K562 (cell line): ENCODE results near the gene NKD1. TPM values are rescaled to one million over a fixed set of nuclear protein-coding genes. Genes with fewer than 3 reads are reported as not detected.

Experiments
- ATAC-seq: fragments of 200-7000 bp; cut with Tn5 transposase; 3 replicates; pipeline ENCODE4 v1.9.1; 2020; ENCODE audit warnings: moderate library complexity
- BruUV-seq: library from RNA; stranded (reverse); fragments of 400-500 nt; replicated peaks from 2 replicates; lab custom pipeline; 2021; lab: Mats Ljungman, UMichigan
- CTCF ChIA-PET: fragments of 300-600 bp; formaldehyde crosslinking; extraction: SDS; loops from one replicate; lab custom pipeline; 2021; ENCODE audit warnings: low intra/inter-chr PET ratio; lab: Yijun Ruan, JAX
- POLR2A ChIA-PET: fragments of 300-600, 350-650 bp; sonication (Branson Sonifier 250); formaldehyde crosslinking; extraction: SDS; loops from one replicate; lab custom pipeline; 2021; ENCODE audit warnings: antibody characterized with exemption, inconsistent platforms; lab: Yijun Ruan, JAX
- DNase-seq, 4 experiments: peaks; one replicate each; pipeline versions ENCODE4 v3.0.0 to v3.0.0-alpha.2; 2011 to 2018; ENCODE audit warnings: low spot score in 3 of 4, mixed read lengths in 3 of 4; ENCODE audit errors: extremely low read depth in 1 of 4
- FAIRE-seq: peaks from 2 replicates; lab custom pipeline; 2011; peaks lifted over from hg19 to GRCh38; lab: Jason Lieb, UNC
- H2AFZ ChIP-seq: 2 replicates; pipeline ENCODE4 v1.6.0; 2011; ENCODE audit warnings: low read depth, low read length, control low read depth, inconsistent platforms
- H3K27ac ChIP-seq: fragments of 200-600 bp; 3 replicates; pipeline ENCODE4 v1.8.0; 2011; ENCODE audit warnings: low read depth, mild to moderate bottlenecking, control low read depth, inconsistent platforms, low read length, moderate library complexity, mixed read lengths; ENCODE audit errors: extremely low read depth
- H3K27me3 ChIP-seq, 2 experiments: fragments of 300-600 bp in 1 of 2; 2 replicates in 1 of 2; 3 replicates in 1 of 2; pipeline versions ENCODE4 v1.6.0 to v1.8.0; 2011; ENCODE audit warnings: inconsistent platforms in 2 of 2, low read length in 2 of 2, mild to moderate bottlenecking in 1 of 2, mixed read lengths in 1 of 2, moderate library complexity in 1 of 2; ENCODE audit not compliant: control insufficient read depth in 2 of 2, insufficient read depth in 2 of 2
- H3K36me3 ChIP-seq: fragments of 300-600 bp; 3 replicates; pipeline ENCODE4 v1.8.0; 2011; ENCODE audit warnings: mild to moderate bottlenecking, low read length, inconsistent platforms; ENCODE audit not compliant: control insufficient read depth, insufficient read depth
- H3K4me1 ChIP-seq, 2 experiments: fragments of 200-600 bp in 1 of 2; replicated peaks in 1 of 2; 2 replicates in 1 of 2; 3 replicates in 1 of 2; pipeline versions ENCODE4 v1.5.1 to v1.8.0; 2011; ENCODE audit warnings: inconsistent platforms in 2 of 2, low read length in 2 of 2, mild to moderate bottlenecking in 1 of 2, mixed read lengths in 1 of 2, moderate library complexity in 1 of 2; ENCODE audit not compliant: control insufficient read depth in 2 of 2, insufficient read depth in 2 of 2
- H3K4me2 ChIP-seq: 2 replicates; pipeline ENCODE4 v1.6.1; 2011; ENCODE audit warnings: low read length, control low read depth, inconsistent platforms, mixed read lengths; ENCODE audit not compliant: insufficient read depth
- H3K4me3 ChIP-seq: fragments of 200-600 bp; sonication (generic), shearing (Covaris generic); 2 replicates; pipeline ENCODE4 v1.5.1; 2016; ENCODE audit warnings: control low read depth, inconsistent platforms
- H3K79me2 ChIP-seq: fragments of 200-600 bp; 3 replicates; pipeline ENCODE4 v1.8.0; 2011; ENCODE audit warnings: low read length, inconsistent platforms; ENCODE audit not compliant: control insufficient read depth, insufficient read depth
- H3K9ac ChIP-seq, 2 experiments: 2 replicates each; pipeline versions ENCODE4 v1.6.0 to v1.6.1; 2011; ENCODE audit warnings: low read depth in 2 of 2, low read length in 2 of 2, control low read depth in 1 of 2, inconsistent platforms in 1 of 2, mild to moderate bottlenecking in 1 of 2, mixed read lengths in 1 of 2; ENCODE audit not compliant: insufficient read depth in 1 of 2
- H3K9me1 ChIP-seq: one replicate; pipeline ENCODE4 v1.6.0; 2011; ENCODE audit warnings: inconsistent platforms, mild to moderate bottlenecking, low read length, moderate library complexity; ENCODE audit not compliant: control insufficient read depth, insufficient read depth
- H3K9me3 ChIP-seq: replicated peaks from 2 replicates; pipeline ENCODE4 v1.5.1; 2011; ENCODE audit warnings: low read depth, low read length, inconsistent platforms; ENCODE audit not compliant: control insufficient read depth, insufficient read depth
- H4K20me1 ChIP-seq: replicated peaks from 2 replicates; pipeline ENCODE4 v1.6.1; 2011; ENCODE audit warnings: low read length, inconsistent platforms, mixed read lengths; ENCODE audit not compliant: control insufficient read depth, insufficient read depth
- BHLHE40 ChIP-seq: IDR thresholded peaks from 2 replicates; pipeline ENCODE4 v1.6.1; 2011; ENCODE audit warnings: low read length, improper control_type of control experiment
- CC2D1A ChIP-seq: fragments of 450-650 bp; IDR thresholded peaks from 2 replicates; pipeline ENCODE4 v1.6.1; 2017; ENCODE audit warnings: mild to moderate bottlenecking
- FUS ChIP-seq: fragments of 200-400 bp; formaldehyde crosslinking; optimal IDR thresholded peaks from 2 replicates; pipeline ENCODE3; 2017; ENCODE audit warnings: low read depth, low read length
- GATAD2A ChIP-seq: fragments of 450-650 bp; IDR thresholded peaks from 2 replicates; pipeline ENCODE4 v1.6.1; 2017
- HIVEP1 ChIP-seq: fragments of 250-450 bp; sonication (Bioruptor Pico); IDR thresholded peaks from 2 replicates; pipeline ENCODE4 v1.4.0; 2020; ENCODE audit warnings: mild to moderate bottlenecking
- HSF4 ChIP-seq: fragments of 250-450 bp; sonication (Bioruptor Pico); IDR thresholded peaks from 2 replicates; pipeline ENCODE4 v2.1.2; 2022; ENCODE audit warnings: mild to moderate bottlenecking, moderate library complexity, borderline replicate concordance
- MNT ChIP-seq, 2 experiments: fragments of 450-650 bp; conservative IDR thresholded peaks; 2 replicates each; pipeline ENCODE4 v1.6.1; 2017; ENCODE audit warnings: mild to moderate bottlenecking in 2 of 2, moderate library complexity in 2 of 2
- RBM25 ChIP-seq: fragments of 200-400 bp; formaldehyde crosslinking; IDR thresholded peaks from 2 replicates; pipeline ENCODE4 v1.6.1; 2018; ENCODE audit warnings: low read length, low read depth, moderate library complexity; ENCODE audit not compliant: severe bottlenecking
- RNF2 ChIP-seq: sonication (generic); IDR thresholded peaks from 2 replicates; pipeline ENCODE4 v1.6.1; 2016
- SAFB ChIP-seq: fragments of 200-400 bp; formaldehyde crosslinking; IDR thresholded peaks from 2 replicates; pipeline ENCODE4 v1.6.1; 2017; ENCODE audit warnings: low read depth, low read length, borderline replicate concordance
- TEAD4 ChIP-seq, 2 experiments: sonication (generic) in 1 of 2; formaldehyde crosslinking in 1 of 2; IDR thresholded peaks; 2 replicates each; pipeline versions ENCODE4 v1.6.1 to v1.8.0; 2012 to 2022; ENCODE audit warnings: borderline replicate concordance in 1 of 2, inconsistent platforms in 1 of 2, low read length in 1 of 2, mild to moderate bottlenecking in 1 of 2, missing genetic modification reagents in 1 of 2
- ZNF324 ChIP-seq: fragments of 250-450 bp; sonication (Bioruptor Pico); IDR thresholded peaks from 2 replicates; pipeline ENCODE4 v1.4.0; 2020; ENCODE audit warnings: mild to moderate bottlenecking
- ZNF511 ChIP-seq: sonication (generic); formaldehyde crosslinking; IDR thresholded peaks from 2 replicates; pipeline ENCODE4 v1.8.0; 2022; ENCODE audit warnings: mild to moderate bottlenecking, missing genetic modification reagents
- ZNF785 ChIP-seq: fragments of 250-450 bp; sonication (Bioruptor Pico); IDR thresholded peaks from 2 replicates; pipeline ENCODE4 v1.4.0; 2020; ENCODE audit warnings: mild to moderate bottlenecking
- WGBS: fragments of 100-300 bp; shearing (Covaris generic); methylation state at CpG from one replicate; pipeline ENCODE4 v1.1.6; 2016; ENCODE audit warnings: low coverage, mixed read lengths; ENCODE audit not compliant: insufficient coverage; ENCODE audit errors: missing lambda C conversion rate; 5-methylcytosine and 5-hydroxymethylcytosine counted together
- in situ Hi-C: fragments of 300-500 bp; cut with MboI; formaldehyde crosslinking; loops from 4 replicates; pipeline ENCODE4 v1.15.0; 2018; ENCODE audit warnings: inconsistent platforms, mixed read lengths
- intact Hi-C: fragments of 100-400 bp; cut with micrococcal nuclease; formaldehyde crosslinking; loops from 2 replicates; pipeline ENCODE4 v1.14.2; 2022
- polyA plus RNA-seq, 8 experiments: library from polyadenylated mRNA; depleted of rRNA in 4 of 8; stranded (reverse) in 5 of 8; unstranded in 3 of 8; fragments of >200 nt; fragmentation: Nextera tagmentation in 2 of 8; fragmentation: Illumina TruSeq in 1 of 8; extraction: Ambion mirVana in 2 of 8; extraction: Trizol in 1 of 8; gene quantifications; 2 replicates each; pipeline versions ENCODE4 v1.2.1 to v1.2.3, GENCODE V29; 2011 to 2014; ENCODE audit warnings: inconsistent platforms in 1 of 8, missing spikeins in 1 of 8
- total RNA-seq, 7 experiments: library from RNA; depleted of rRNA in 6 of 7; stranded (reverse); fragments of >200 nt in 6 of 7; fragmentation: Illumina TruSeq in 2 of 7; extraction: Trizol in 2 of 7; gene quantifications; 2 replicates each; pipeline versions ENCODE4 v1.2.1 to v1.2.3, GENCODE V29; 2011 to 2021; ENCODE audit warnings: low replicate concordance in 1 of 7
- TF ChIP-seq, protein P1 (sequence below): sonication (generic); formaldehyde crosslinking; IDR thresholded peaks from 2 replicates; pipeline ENCODE4 v1.8.1; 2023; ENCODE audit warnings: mild to moderate bottlenecking, missing genetic modification reagents

The NKD1 gene
- total and polyA plus RNA-seq, 9 of the 15 experiments (the other 6 are each of a cell fraction or from before 2014, with no cell fraction given) = under 0.01 to 0.24 (median 0.04) TPM; not detected in 2

- WGBS = 0% methylated on average over 8 of the region's 8 CpGs
- Histone ChIP-seq H3K9me3 (no peaks in the 10 kb centered on the region), H3K27me3 (peaks cover 9 to 43% of the 10 kb centered on the region in 2 experiments; a peak in 4 of 5 replicates), H3K4me1 (peaks cover 0 to 2% of the 10 kb centered on the region in 2 experiments; a peak in 1 of 5 replicates), H3K9me1 (no peaks in the 10 kb centered on the region), H3K79me2 (no peaks in the 10 kb centered on the region), H3K4me3 (no peak overlapping the region), H4K20me1 (no peaks in the 10 kb centered on the region), H3K27ac (no peak overlapping the region), H3K4me2 (no peak overlapping the region), H3K9ac (no peak overlapping the region), H2AFZ (no peak overlapping the region), H3K36me3 (no peaks in the 10 kb centered on the region)
- no peak for ATAC-seq
- TF ChIP-seq BHLHE40 (no peak), HIVEP1 (no peak), ZNF511 (CRISPR knock-in tag) (no peak), ZNF324 (no peak), RNF2 (no peak), RBM25 (no peak), FUS (no peak), HSF4 (CRISPR knock-in tag) (no peak), ZNF785 (CRISPR knock-in tag) (no peak), CC2D1A (no peak), SAFB (no peak), TEAD4 (IDR thresholded peaks at IDR 0.05; ENCODE audit: low read length) (no peak), TEAD4 (CRISPR knock-in tag; IDR thresholded peaks at IDR 0.05; ENCODE audit: borderline replicate concordance) (no peak), MNT (conservative IDR thresholded peaks at IDR 0.05) (no peak), GATAD2A (no peak)
- TF ChIP-seq, protein P1, sequence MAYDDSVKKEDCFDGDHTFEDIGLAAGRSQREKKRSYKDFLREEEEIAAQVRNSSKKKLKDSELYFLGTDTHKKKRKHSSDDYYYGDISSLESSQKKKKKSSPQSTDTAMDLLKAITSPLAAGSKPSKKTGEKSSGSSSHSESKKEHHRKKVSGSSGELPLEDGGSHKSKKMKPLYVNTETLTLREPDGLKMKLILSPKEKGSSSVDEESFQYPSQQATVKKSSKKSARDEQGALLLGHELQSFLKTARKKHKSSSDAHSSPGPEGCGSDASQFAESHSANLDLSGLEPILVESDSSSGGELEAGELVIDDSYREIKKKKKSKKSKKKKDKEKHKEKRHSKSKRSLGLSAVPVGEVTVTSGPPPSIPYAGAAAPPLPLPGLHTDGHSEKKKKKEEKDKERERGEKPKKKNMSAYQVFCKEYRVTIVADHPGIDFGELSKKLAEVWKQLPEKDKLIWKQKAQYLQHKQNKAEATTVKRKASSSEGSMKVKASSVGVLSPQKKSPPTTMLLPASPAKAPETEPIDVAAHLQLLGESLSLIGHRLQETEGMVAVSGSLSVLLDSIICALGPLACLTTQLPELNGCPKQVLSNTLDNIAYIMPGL = no peak
- ChIA-PET CTCF (no interaction called here), POLR2A (no interaction called here)
- DNase-seq = no peak
- intact Hi-C loops = no loop called here
- no peak for FAIRE-seq
- BruUV-seq = no TSS peak
- in situ Hi-C loops = no loop called here
Measured at GRCh38 chr16:50580180-50580798, 32.1 kb downstream of the NKD1 start.
